SK-N-MC (cell line): ENCODE data around the gene CCDC154.

Experiments
- EZH2 ChIP-seq: fragments of 200-600 bp; sonication (generic); IDR thresholded peaks from one replicate; pipeline ENCODE4 v1.6.1; 2017; ENCODE audit warnings: antibody characterized with exemption
- FOXP2 ChIP-seq: optimal IDR thresholded peaks from 2 replicates; pipeline ENCODE3; 2011; ENCODE audit warnings: mild to moderate bottlenecking, moderate library complexity; ENCODE audit not compliant: insufficient read depth; ENCODE audit errors: extremely low read length, control extremely low read depth
- POLR2AphosphoS5 ChIP-seq: IDR thresholded peaks from 2 replicates; pipeline ENCODE4 v1.6.1; 2012; ENCODE audit warnings: mild to moderate bottlenecking, low read depth, low read length, borderline replicate concordance

- TF ChIP-seq POLR2AphosphoS5 (no peak), EZH2 (no peak), FOXP2 (no peak)
Measured at GRCh38 chr16:1433263-1433560, 11.1 kb downstream of the CCDC154 start.
